ENCODE measurements around the gene SYNM.

GRCh38 chr15:99180964-99181306, 76.1 kb downstream of the SYNM start:
- TF ChIP-seq POLR2A (IDR thresholded peaks at IDR 0.05) = no peak
- TF ChIP-seq, protein P1, sequence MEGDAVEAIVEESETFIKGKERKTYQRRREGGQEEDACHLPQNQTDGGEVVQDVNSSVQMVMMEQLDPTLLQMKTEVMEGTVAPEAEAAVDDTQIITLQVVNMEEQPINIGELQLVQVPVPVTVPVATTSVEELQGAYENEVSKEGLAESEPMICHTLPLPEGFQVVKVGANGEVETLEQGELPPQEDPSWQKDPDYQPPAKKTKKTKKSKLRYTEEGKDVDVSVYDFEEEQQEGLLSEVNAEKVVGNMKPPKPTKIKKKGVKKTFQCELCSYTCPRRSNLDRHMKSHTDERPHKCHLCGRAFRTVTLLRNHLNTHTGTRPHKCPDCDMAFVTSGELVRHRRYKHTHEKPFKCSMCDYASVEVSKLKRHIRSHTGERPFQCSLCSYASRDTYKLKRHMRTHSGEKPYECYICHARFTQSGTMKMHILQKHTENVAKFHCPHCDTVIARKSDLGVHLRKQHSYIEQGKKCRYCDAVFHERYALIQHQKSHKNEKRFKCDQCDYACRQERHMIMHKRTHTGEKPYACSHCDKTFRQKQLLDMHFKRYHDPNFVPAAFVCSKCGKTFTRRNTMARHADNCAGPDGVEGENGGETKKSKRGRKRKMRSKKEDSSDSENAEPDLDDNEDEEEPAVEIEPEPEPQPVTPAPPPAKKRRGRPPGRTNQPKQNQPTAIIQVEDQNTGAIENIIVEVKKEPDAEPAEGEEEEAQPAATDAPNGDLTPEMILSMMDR (IDR thresholded peaks at IDR 0.05) = no peak
